Neural progenitor cell (in vitro differentiated cells): Measurements from ENCODE around the gene HIC1. TPM values are rescaled to one million over a fixed set of nuclear protein-coding genes. Genes with fewer than 3 reads are reported as not detected.

ENCODE experiments used
- DNase-seq: peaks from one replicate; pipeline ENCODE4 v3.0.0-alpha.2; 2016; ENCODE audit warnings: low spot score
- H2AFZ ChIP-seq: fragments of 200-600 bp; sonication (generic); replicated peaks from 2 replicates; pipeline ENCODE4 v1.6.1; 2016; ENCODE audit warnings: antibody characterized with exemption
- H3F3A ChIP-seq: fragments of 200-600 bp; sonication (generic); 2 replicates; pipeline ENCODE4 v1.6.1; 2016; ENCODE audit warnings: antibody characterized with exemption, low read depth
- H3K27ac ChIP-seq: fragments of 200-600 bp; sonication (generic); 2 replicates; pipeline ENCODE4 v1.5.1; 2016; ENCODE audit warnings: mild to moderate bottlenecking
- H3K27me3 ChIP-seq: fragments of 200-600 bp; sonication (generic); 2 replicates; pipeline ENCODE4 v1.6.1; 2016; ENCODE audit warnings: mild to moderate bottlenecking, moderate library complexity
- H3K36me3 ChIP-seq: fragments of 200-600 bp; sonication (generic); 2 replicates; pipeline ENCODE4 v1.5.1; 2016
- H3K4me1 ChIP-seq: fragments of 200-600 bp; sonication (generic); 2 replicates; pipeline ENCODE4 v1.6.1; 2016; ENCODE audit warnings: mixed run types
- H3K4me2 ChIP-seq: fragments of 200-600 bp; sonication (generic); 2 replicates; pipeline ENCODE4 v1.6.1; 2016
- H3K4me3 ChIP-seq: fragments of 200-600 bp; sonication (generic); 2 replicates; pipeline ENCODE4 v1.5.1; 2016
- H3K79me2 ChIP-seq: fragments of 200-600 bp; sonication (generic); 2 replicates; pipeline ENCODE4 v1.6.1; 2016; ENCODE audit warnings: low read depth
- H3K9ac ChIP-seq: fragments of 200-600 bp; sonication (generic); 2 replicates; pipeline ENCODE4 v1.6.1; 2016
- H3K9me3 ChIP-seq: fragments of 200-600 bp; sonication (generic); 2 replicates; pipeline ENCODE4 v1.5.1; 2016; ENCODE audit warnings: low read depth
- H4K20me1 ChIP-seq: fragments of 200-600 bp; sonication (generic); 2 replicates; pipeline ENCODE4 v1.6.1; 2016; ENCODE audit warnings: low read depth
- H3K27ac Mint-ChIP-seq: 3 replicates; pipeline ENCODE4 v1.8.0; 2021; ENCODE audit warnings: mixed read lengths
- H3K27me3 Mint-ChIP-seq: 2 replicates; pipeline ENCODE4 v1.8.0; 2022; ENCODE audit warnings: low read depth, mild to moderate bottlenecking, inconsistent platforms, moderate library complexity, mixed read lengths; ENCODE audit not compliant: insufficient read depth
- H3K36me3 Mint-ChIP-seq: 3 replicates; pipeline ENCODE4 v1.8.0; 2021; ENCODE audit warnings: mixed read lengths
- H3K4me1 Mint-ChIP-seq: 3 replicates; pipeline ENCODE4 v1.8.0; 2021; ENCODE audit warnings: mixed read lengths
- H3K4me3 Mint-ChIP-seq: 3 replicates; pipeline ENCODE4 v1.8.0; 2021; ENCODE audit warnings: mild to moderate bottlenecking, moderate library complexity, mixed read lengths
- H3K9me3 Mint-ChIP-seq: 3 replicates; pipeline ENCODE4 v1.8.0; 2020; ENCODE audit warnings: mixed read lengths
- EZH2 ChIP-seq: fragments of 200-600 bp; sonication (generic); IDR thresholded peaks from 2 replicates; pipeline ENCODE4 v1.6.1; 2017; ENCODE audit warnings: antibody characterized with exemption, mild to moderate bottlenecking, moderate library complexity
- EZH2phosphoT487 ChIP-seq: fragments of 200-600 bp; sonication (generic); IDR thresholded peaks from 2 replicates; pipeline ENCODE4 v1.6.1; 2017; ENCODE audit warnings: antibody characterized with exemption
- total RNA-seq: library from RNA; depleted of rRNA; stranded (reverse); fragments of >200 nt; gene quantifications from 2 replicates; pipeline ENCODE4 v1.2.3, GENCODE V29; 2015; ENCODE audit warnings: low replicate concordance
- TF ChIP-seq, protein P1 (sequence below): fragments of 200-600 bp; sonication (generic); IDR thresholded peaks from 2 replicates; pipeline ENCODE4 v1.5.1; 2017; ENCODE audit warnings: antibody characterized with exemption, mild to moderate bottlenecking

Gene HIC1
- total RNA-seq, 1 donor from 2014 or later, result not detected

GRCh38 chr17:2013994-2014317 is 40.9 kb upstream of the HIC1 start:
- TF ChIP-seq EZH2 (no peak), EZH2phosphoT487 (no peak)
- TF ChIP-seq, protein P1, sequence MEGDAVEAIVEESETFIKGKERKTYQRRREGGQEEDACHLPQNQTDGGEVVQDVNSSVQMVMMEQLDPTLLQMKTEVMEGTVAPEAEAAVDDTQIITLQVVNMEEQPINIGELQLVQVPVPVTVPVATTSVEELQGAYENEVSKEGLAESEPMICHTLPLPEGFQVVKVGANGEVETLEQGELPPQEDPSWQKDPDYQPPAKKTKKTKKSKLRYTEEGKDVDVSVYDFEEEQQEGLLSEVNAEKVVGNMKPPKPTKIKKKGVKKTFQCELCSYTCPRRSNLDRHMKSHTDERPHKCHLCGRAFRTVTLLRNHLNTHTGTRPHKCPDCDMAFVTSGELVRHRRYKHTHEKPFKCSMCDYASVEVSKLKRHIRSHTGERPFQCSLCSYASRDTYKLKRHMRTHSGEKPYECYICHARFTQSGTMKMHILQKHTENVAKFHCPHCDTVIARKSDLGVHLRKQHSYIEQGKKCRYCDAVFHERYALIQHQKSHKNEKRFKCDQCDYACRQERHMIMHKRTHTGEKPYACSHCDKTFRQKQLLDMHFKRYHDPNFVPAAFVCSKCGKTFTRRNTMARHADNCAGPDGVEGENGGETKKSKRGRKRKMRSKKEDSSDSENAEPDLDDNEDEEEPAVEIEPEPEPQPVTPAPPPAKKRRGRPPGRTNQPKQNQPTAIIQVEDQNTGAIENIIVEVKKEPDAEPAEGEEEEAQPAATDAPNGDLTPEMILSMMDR, result no peak
- peaks cover 15% of the 10 kb centered on the region for H3F3A ChIP-seq
- no peaks in the 10 kb centered on the region for H3K36me3 ChIP-seq
- no peak for DNase-seq
- no peak overlapping the region for H3K9ac ChIP-seq
- Mint-ChIP-seq H3K27me3 (peaks cover 19% of the 10 kb centered on the region), H3K27ac (no peak overlapping the region), H3K4me3 (no peak overlapping the region), H3K36me3 (no peaks in the 10 kb centered on the region), H3K9me3 (no peaks in the 10 kb centered on the region), H3K4me1 (peaks cover 50% of the 10 kb centered on the region)
- peaks cover 71% of the 10 kb centered on the region for H3K27me3 ChIP-seq
- no peak overlapping the region for H3K4me3 ChIP-seq
- H4K20me1 ChIP-seq, result peaks cover 12% of the 10 kb centered on the region
- H3K79me2 ChIP-seq, result no peaks in the 10 kb centered on the region
- H3K27ac ChIP-seq, result no peak overlapping the region
- H2AFZ ChIP-seq, result no peak overlapping the region
- no peaks in the 10 kb centered on the region for H3K9me3 ChIP-seq
- peaks cover 12% of the 10 kb centered on the region for H3K4me1 ChIP-seq
- H3K4me2 ChIP-seq, result no peak overlapping the region

- H3K4me3 ChIP-seq, result no peak overlapping the region
- H2AFZ ChIP-seq, result no peak overlapping the region
- no peak overlapping the region for H3K4me2 ChIP-seq
- no peak overlapping the region for H3K27ac ChIP-seq
- Mint-ChIP-seq H3K4me3 (peak overlapping the region; percentile 24), H3K27me3 (peaks cover 20% of the 10 kb centered on the region), H3K27ac (no peak overlapping the region), H3K4me1 (peaks cover 62% of the 10 kb centered on the region), H3K9me3 (no peaks in the 10 kb centered on the region), H3K36me3 (no peaks in the 10 kb centered on the region)
- DNase-seq, result no peak
- peaks cover 85% of the 10 kb centered on the region for H3K27me3 ChIP-seq
- no peak overlapping the region for H3K9ac ChIP-seq
- H3F3A ChIP-seq, result peaks cover 15% of the 10 kb centered on the region
- H3K79me2 ChIP-seq, result no peaks in the 10 kb centered on the region
- H3K36me3 ChIP-seq, result no peaks in the 10 kb centered on the region
- H4K20me1 ChIP-seq, result peaks cover 12% of the 10 kb centered on the region
- no peak for TF ChIP-seq EZH2phosphoT487
- H3K9me3 ChIP-seq, result no peaks in the 10 kb centered on the region
- peaks cover 12% of the 10 kb centered on the region for H3K4me1 ChIP-seq
Measured at GRCh38 chr17:2015314-2015713, 39.6 kb upstream of the HIC1 start.

- no peak overlapping the region for H2AFZ ChIP-seq
- DNase-seq, result no peak
- peaks cover 97% of the 10 kb centered on the region for H3K27me3 ChIP-seq
- H3K9ac ChIP-seq, result no peak overlapping the region
- no peak overlapping the region for H3K4me2 ChIP-seq
- no peaks in the 10 kb centered on the region for H3K9me3 ChIP-seq
- H3F3A ChIP-seq, result peaks cover 11% of the 10 kb centered on the region
- H4K20me1 ChIP-seq, result peaks cover 8% of the 10 kb centered on the region
- no peak overlapping the region for H3K27ac ChIP-seq
- no peaks in the 10 kb centered on the region for H3K79me2 ChIP-seq
- TF ChIP-seq, protein P1, result no peak
- TF ChIP-seq EZH2, result no peak
- TF ChIP-seq EZH2phosphoT487, result no peak
- no peaks in the 10 kb centered on the region for H3K36me3 ChIP-seq
- no peak overlapping the region for H3K4me3 Mint-ChIP-seq
- no peak overlapping the region for H3K27ac Mint-ChIP-seq
- H3K9me3 Mint-ChIP-seq, result no peaks in the 10 kb centered on the region
- peaks cover 8% of the 10 kb centered on the region for H3K4me1 ChIP-seq
- peaks cover 63% of the 10 kb centered on the region for H3K4me1 Mint-ChIP-seq
- peaks cover 18% of the 10 kb centered on the region for H3K27me3 Mint-ChIP-seq
- no peak overlapping the region for H3K4me3 ChIP-seq
- no peaks in the 10 kb centered on the region for H3K36me3 Mint-ChIP-seq
Measured at GRCh38 chr17:2016494-2016893, 38.4 kb upstream of the HIC1 start.

- H3K27me3 Mint-ChIP-seq, result peaks cover 16% of the 10 kb centered on the region
Measured at GRCh38 chr17:2017274-2017941, 37.5 kb upstream of the HIC1 start.

More at GRCh38 chr17:2017274-2017941, 37.5 kb upstream of the HIC1 start:
- no peaks in the 10 kb centered on the region for H3K9me3 ChIP-seq
- Mint-ChIP-seq H3K27ac (peak overlapping the region; percentile 87), H3K9me3 (no peaks in the 10 kb centered on the region), H3K36me3 (no peaks in the 10 kb centered on the region), H3K4me3 (no peak overlapping the region), H3K4me1 (peaks cover 53% of the 10 kb centered on the region)
- no peak overlapping the region for H3K4me3 ChIP-seq
- H3K36me3 ChIP-seq, result no peaks in the 10 kb centered on the region
- TF ChIP-seq EZH2 (no peak), EZH2phosphoT487 (no peak)
- TF ChIP-seq, protein P1, result no peak
- peaks cover 1% of the 10 kb centered on the region for H4K20me1 ChIP-seq
- H3F3A ChIP-seq, result peaks cover 1% of the 10 kb centered on the region
- no peak overlapping the region for H3K4me2 ChIP-seq
- H3K4me1 ChIP-seq, result no peaks in the 10 kb centered on the region
- H3K9ac ChIP-seq, result no peak overlapping the region
- H3K27ac ChIP-seq, result no peak overlapping the region
- H3K27me3 ChIP-seq, result peaks cover 97% of the 10 kb centered on the region
- H2AFZ ChIP-seq, result no peak overlapping the region
- no peak for DNase-seq
- no peaks in the 10 kb centered on the region for H3K79me2 ChIP-seq
